Endothelial cell of umbilical vein (primary cell): ENCODE measurements around the gene OCIAD1. TPM values are rescaled to one million over a fixed set of nuclear protein-coding genes. Genes with fewer than 3 reads are reported as not detected.

Experiments used
- BruUV-seq: library from RNA; stranded (reverse); fragments of 400-500 nt; replicated peaks from 2 replicates; lab custom pipeline; 2021; lab: Mats Ljungman, UMichigan
- CTCF ChIA-PET: fragments of 300-600, 350-600 bp; sonication (Branson Sonifier 250); formaldehyde crosslinking; loops from one replicate; lab custom pipeline; 2021; ENCODE audit warnings: antibody characterized with exemption, inconsistent platforms; lab: Charles Lee
- POLR2A ChIA-PET: fragments of 300-600, 350-600 bp; sonication (Branson Sonifier 250); formaldehyde crosslinking; loops from one replicate; lab custom pipeline; 2021; ENCODE audit warnings: antibody characterized with exemption, inconsistent platforms; lab: Charles Lee
- DNase-seq: peaks from one replicate; pipeline ENCODE4 v3.0.0-alpha.2; 2011; ENCODE audit warnings: low read depth, low spot score
- FAIRE-seq: peaks from 2 replicates; lab custom pipeline; 2011; peaks lifted over from hg19 to GRCh38; lab: Jason Lieb, UNC
- H2AFZ ChIP-seq: 2 replicates; pipeline ENCODE4 v1.6.0; 2012; ENCODE audit warnings: low read depth, low read length, control low read depth, inconsistent platforms
- H3K27ac ChIP-seq: 2 replicates; pipeline ENCODE4 v1.5.1; 2011; ENCODE audit warnings: low read depth, mild to moderate bottlenecking, control low read depth, low read length, moderate library complexity; ENCODE audit not compliant: insufficient read depth
- H3K27me3 ChIP-seq, 2 experiments: 2 replicates each; pipeline versions ENCODE4 v1.6.0 to v1.6.1; 2011; ENCODE audit warnings: low read length in 2 of 2, mixed read lengths in 1 of 2; ENCODE audit not compliant: control insufficient read depth in 2 of 2, insufficient read depth in 2 of 2
- H3K36me3 ChIP-seq, 2 experiments: 2 replicates in 1 of 2; 3 replicates in 1 of 2; pipeline ENCODE4 v1.5.1; 2011; ENCODE audit warnings: low read length in 2 of 2, mild to moderate bottlenecking in 1 of 2, moderate library complexity in 1 of 2; ENCODE audit not compliant: control insufficient read depth in 2 of 2, insufficient read depth in 2 of 2; ENCODE audit errors: extremely low read depth in 1 of 2
- H3K4me1 ChIP-seq: 3 replicates; pipeline ENCODE4 v1.5.1; 2011; ENCODE audit warnings: mild to moderate bottlenecking, low read length; ENCODE audit not compliant: control insufficient read depth, insufficient read depth; ENCODE audit errors: extremely low read depth
- H3K4me2 ChIP-seq: 2 replicates; pipeline ENCODE4 v1.6.1; 2011; ENCODE audit warnings: low read length, control low read depth, mixed read lengths; ENCODE audit not compliant: insufficient read depth
- H3K4me3 ChIP-seq, 3 experiments: fragments of 200-600 bp in 1 of 3; sonication (generic), shearing (Covaris generic) in 1 of 3; replicated peaks in 1 of 3; 2 replicates each; pipeline ENCODE4 v1.5.1; 2011 to 2016; ENCODE audit warnings: control low read depth in 3 of 3, low read length in 3 of 3, mild to moderate bottlenecking in 2 of 3, inconsistent platforms in 1 of 3, low read depth in 1 of 3, moderate library complexity in 1 of 3; ENCODE audit not compliant: insufficient read depth in 1 of 3
- H3K79me2 ChIP-seq: 2 replicates; pipeline ENCODE4 v1.6.0; 2012; ENCODE audit warnings: low read length, inconsistent platforms; ENCODE audit not compliant: control insufficient read depth, insufficient read depth
- H3K9ac ChIP-seq: replicated peaks from 2 replicates; pipeline ENCODE3; 2011; ENCODE audit warnings: low read length, control low read depth; ENCODE audit not compliant: insufficient read depth; ENCODE audit errors: extremely low read depth
- H3K9me1 ChIP-seq: replicated peaks from 3 replicates; pipeline ENCODE4 v1.6.0; 2011; ENCODE audit warnings: mild to moderate bottlenecking, low read length; ENCODE audit not compliant: control insufficient read depth, insufficient read depth; ENCODE audit errors: extremely low read depth
- H3K9me3 ChIP-seq: replicated peaks from 2 replicates; pipeline ENCODE4 v1.5.1; 2012; ENCODE audit warnings: low read length, inconsistent platforms; ENCODE audit not compliant: control insufficient read depth, insufficient read depth
- H4K20me1 ChIP-seq: replicated peaks from 2 replicates; pipeline ENCODE3; 2011; ENCODE audit warnings: mild to moderate bottlenecking, low read length; ENCODE audit not compliant: control insufficient read depth, insufficient read depth; ENCODE audit errors: extremely low read depth
- EZH2 ChIP-seq: IDR thresholded peaks from 2 replicates; pipeline ENCODE4 v1.6.1; 2012; ENCODE audit warnings: borderline replicate concordance, low read depth, mild to moderate bottlenecking, moderate library complexity, low read length, inconsistent platforms; ENCODE audit not compliant: severe bottlenecking
- FOS ChIP-seq: IDR thresholded peaks from 2 replicates; pipeline ENCODE4 v1.6.1; 2011; ENCODE audit warnings: mild to moderate bottlenecking, low read length, moderate library complexity, borderline replicate concordance; ENCODE audit not compliant: insufficient read depth
- GATA2 ChIP-seq: IDR thresholded peaks from 2 replicates; pipeline ENCODE4 v1.7.0; 2011; ENCODE audit warnings: low read depth, mild to moderate bottlenecking, moderate library complexity, mixed read lengths, low read length; ENCODE audit not compliant: insufficient read length, insufficient read depth
- JUN ChIP-seq: IDR thresholded peaks from 2 replicates; pipeline ENCODE4 v1.6.1; 2011; ENCODE audit warnings: borderline replicate concordance, low read depth; ENCODE audit not compliant: insufficient read length, insufficient read depth
- MYC ChIP-seq: IDR thresholded peaks from one replicate; pipeline ENCODE4 v1.6.1; 2011; ENCODE audit warnings: mild to moderate bottlenecking, low read depth, low read length
- POLR2A ChIP-seq: IDR thresholded peaks from 2 replicates; pipeline ENCODE4 v1.6.1; 2012; ENCODE audit warnings: low read depth, mild to moderate bottlenecking, control low read depth, low read length
- POLR2AphosphoS5 ChIP-seq: IDR thresholded peaks from 2 replicates; pipeline ENCODE4 v1.6.1; 2012; ENCODE audit warnings: low read depth, mild to moderate bottlenecking, control low read depth, low read length, moderate library complexity; ENCODE audit not compliant: insufficient read depth
- dilution Hi-C: fragments of 300-500 bp; cut with MboI; formaldehyde crosslinking; loops from one replicate; pipeline ENCODE4 v1.15.0; 2019; ENCODE audit warnings: low sequenced_read_pairs; ENCODE audit not compliant: extremely low pct_ligation_motif_present
- intact Hi-C: fragments of 100-400 bp; cut with micrococcal nuclease; formaldehyde crosslinking; loops from one replicate; pipeline ENCODE4 v1.10.0; 2022
- polyA plus RNA-seq, 4 experiments: library from polyadenylated mRNA; depleted of rRNA in 3 of 4; stranded (reverse) in 3 of 4; unstranded in 1 of 4; fragments of >200 nt; gene quantifications; 2 replicates each; pipeline versions ENCODE4 v1.2.1 to v1.2.3, GENCODE V29; 2011 to 2012; ENCODE audit warnings: missing spikeins in 1 of 4
- total RNA-seq: library from RNA; stranded (reverse); gene quantifications from 2 replicates; pipeline ENCODE4 v1.2.3, GENCODE V29; 2021
- TF ChIP-seq, protein P1 (sequence below), 2 donors: IDR thresholded peaks; 1 replicate in 1 of 2; 2 replicates in 1 of 2; pipeline ENCODE4 v1.5.1; 2011; ENCODE audit warnings: low read length in 2 of 2, mild to moderate bottlenecking in 2 of 2, moderate library complexity in 2 of 2, control low read depth in 1 of 2, inconsistent platforms in 1 of 2, low read depth in 1 of 2; ENCODE audit not compliant: insufficient read depth in 1 of 2; ENCODE audit errors: extremely low read depth in 1 of 2
- TF ChIP-seq, protein P2 (sequence below): IDR thresholded peaks from 2 replicates; pipeline ENCODE4 v1.6.1; 2011; ENCODE audit not compliant: insufficient read depth, insufficient read length

OCIAD1 gene
- total and polyA plus RNA-seq, 2 donors (not counting 3 experiments of a cell fraction or from before 2014, with no cell fraction given): 81.7 to 101 TPM

DNA sequence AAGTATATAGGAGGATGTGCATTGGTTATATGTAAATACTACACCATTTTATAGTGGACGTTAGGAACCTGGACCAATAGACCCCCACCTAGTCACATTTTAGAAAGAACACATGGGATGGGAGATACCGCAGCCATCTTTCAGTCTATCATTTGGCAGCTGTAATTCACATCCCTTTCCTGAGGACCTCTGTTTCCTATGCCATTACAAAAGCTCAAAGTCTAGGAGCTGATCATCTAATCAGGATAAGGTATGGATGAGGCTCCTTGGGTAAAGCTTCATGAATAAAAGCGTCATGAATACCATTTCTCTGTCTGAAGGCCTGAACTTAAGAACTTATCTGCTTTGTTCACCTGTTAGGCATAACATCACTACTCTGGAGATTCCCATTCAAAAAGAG lies 31.1 kb downstream of the OCIAD1 start:
- no TSS peak for BruUV-seq
- dilution Hi-C loops: no loop called here

More for the DNA sequence above, 31.1 kb downstream of the OCIAD1 start:
- Histone ChIP-seq H3K36me3 (peaks cover 6 to 11% of the 10 kb centered on the region in 2 experiments), H3K9me1 (no peaks in the 10 kb centered on the region), H3K4me3 (no peak overlapping the region), H2AFZ (no peak overlapping the region), H3K4me2 (no peak overlapping the region), H3K9ac (no peak overlapping the region), H3K4me1 (no peaks in the 10 kb centered on the region), H3K27ac (no peak overlapping the region), H4K20me1 (no peaks in the 10 kb centered on the region), H3K27me3 (no peaks in the 10 kb centered on the region), H3K79me2 (no peaks in the 10 kb centered on the region), H3K9me3 (no peaks in the 10 kb centered on the region)
- intact Hi-C loops: no loop called here
- no peak for DNase-seq
- ChIA-PET CTCF (interaction anchor here (1.2 kb wide), 1 partner anchor 284 kb away, joined by 4 read pairs; no protein-coding TSS in a partner anchor), POLR2A (no interaction called here)
- TF ChIP-seq POLR2A (no peak), FOS (no peak), MYC (no peak), GATA2 (no peak), EZH2 (no peak), JUN (no peak), POLR2AphosphoS5 (no peak)
- TF ChIP-seq, protein P1, sequence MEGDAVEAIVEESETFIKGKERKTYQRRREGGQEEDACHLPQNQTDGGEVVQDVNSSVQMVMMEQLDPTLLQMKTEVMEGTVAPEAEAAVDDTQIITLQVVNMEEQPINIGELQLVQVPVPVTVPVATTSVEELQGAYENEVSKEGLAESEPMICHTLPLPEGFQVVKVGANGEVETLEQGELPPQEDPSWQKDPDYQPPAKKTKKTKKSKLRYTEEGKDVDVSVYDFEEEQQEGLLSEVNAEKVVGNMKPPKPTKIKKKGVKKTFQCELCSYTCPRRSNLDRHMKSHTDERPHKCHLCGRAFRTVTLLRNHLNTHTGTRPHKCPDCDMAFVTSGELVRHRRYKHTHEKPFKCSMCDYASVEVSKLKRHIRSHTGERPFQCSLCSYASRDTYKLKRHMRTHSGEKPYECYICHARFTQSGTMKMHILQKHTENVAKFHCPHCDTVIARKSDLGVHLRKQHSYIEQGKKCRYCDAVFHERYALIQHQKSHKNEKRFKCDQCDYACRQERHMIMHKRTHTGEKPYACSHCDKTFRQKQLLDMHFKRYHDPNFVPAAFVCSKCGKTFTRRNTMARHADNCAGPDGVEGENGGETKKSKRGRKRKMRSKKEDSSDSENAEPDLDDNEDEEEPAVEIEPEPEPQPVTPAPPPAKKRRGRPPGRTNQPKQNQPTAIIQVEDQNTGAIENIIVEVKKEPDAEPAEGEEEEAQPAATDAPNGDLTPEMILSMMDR (IDR thresholded peaks at IDR 0.05; ENCODE audit: extremely low read depth in 1 of 2, insufficient read depth in 1 of 2, low read depth in 1 of 2, low read length in 2 of 2): no peak
- TF ChIP-seq, protein P2, sequence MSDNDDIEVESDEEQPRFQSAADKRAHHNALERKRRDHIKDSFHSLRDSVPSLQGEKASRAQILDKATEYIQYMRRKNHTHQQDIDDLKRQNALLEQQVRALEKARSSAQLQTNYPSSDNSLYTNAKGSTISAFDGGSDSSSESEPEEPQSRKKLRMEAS: no peak
- FAIRE-seq: no peak
